ENCODE data around the gene SCAPER.
"Not testable (repeated sequence)": the region's sequence is repeated elsewhere in the genome, so short reads cannot be mapped to it uniquely, and the experiment has no call there.

Gene SCAPER

DNA sequence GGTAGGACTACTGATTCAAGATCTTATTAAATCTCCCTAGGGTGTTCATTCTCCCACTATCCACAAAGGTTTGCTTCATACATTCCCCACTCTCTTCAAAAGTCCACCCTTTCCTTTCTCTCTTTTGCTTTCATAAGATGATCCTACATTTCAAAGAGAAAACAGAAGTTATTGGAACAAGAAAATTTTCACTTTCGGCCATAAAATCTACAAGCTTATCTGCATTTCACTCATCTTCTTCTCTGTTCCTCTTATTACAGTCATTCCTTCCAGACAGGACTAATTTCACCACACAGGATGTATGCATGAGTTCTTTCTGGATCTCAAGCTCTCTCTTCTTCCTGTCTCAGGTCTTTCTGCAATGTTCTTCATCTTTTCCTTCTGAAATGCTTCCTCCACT lies 329.9 kb downstream of the SCAPER start:
- no peak for DNase-seq (ENCODE audit: low spot score)

DNA sequence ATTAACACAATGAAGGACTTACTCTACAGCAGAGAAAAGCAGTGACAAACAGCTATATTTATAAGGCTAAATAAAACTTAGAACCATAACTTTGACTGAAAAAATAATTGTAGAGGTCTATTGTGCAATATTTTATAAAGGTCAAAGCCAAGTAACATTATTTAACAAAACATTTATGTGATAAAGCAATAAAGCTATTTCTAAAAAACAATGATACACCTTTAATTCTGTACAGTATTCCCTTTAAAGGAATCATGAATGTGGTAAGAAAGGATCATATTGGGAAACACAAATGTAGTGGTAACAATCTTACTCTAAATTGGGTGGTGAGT lies 332.2 kb downstream of the SCAPER start:
- DNase-seq (ENCODE audit: low spot score), result no peak

- no peak for DNase-seq (ENCODE audit: low spot score)
Measured at GRCh38 chr15:76566276-76566675, 338.9 kb downstream of the SCAPER start.

- no peak for DNase-seq (ENCODE audit: low spot score)
Measured at GRCh38 chr15:76565366-76565765, 339.8 kb downstream of the SCAPER start.

DNA sequence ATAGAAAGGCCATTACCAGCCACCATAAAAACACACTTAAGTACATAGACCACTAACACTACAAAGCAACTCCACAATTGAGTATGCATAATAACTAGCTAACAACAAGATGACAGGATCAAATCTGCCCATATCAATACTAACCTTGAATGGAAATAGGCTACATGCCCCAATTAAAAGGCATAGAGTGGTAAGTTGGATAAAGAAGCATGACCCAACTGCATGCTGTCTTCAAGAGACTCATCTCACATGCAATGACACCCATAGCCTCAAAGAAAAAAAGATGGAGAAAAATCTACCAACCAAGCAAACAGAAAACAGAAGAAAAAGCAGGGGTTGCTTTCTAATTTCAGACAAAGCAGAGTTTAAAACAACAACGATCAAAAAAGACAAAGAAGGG lies 349.9 kb downstream of the SCAPER start:
- no peak for DNase-seq (ENCODE audit: low spot score)

- DNase-seq (ENCODE audit: low spot score), result peak; percentile 0
Measured at GRCh38 chr15:76553564-76553963, 351.6 kb downstream of the SCAPER start.

- DNase-seq (ENCODE audit: low spot score), result no peak
Measured at GRCh38 chr15:76553102-76553501, 352.0 kb downstream of the SCAPER start.

- no peak for DNase-seq (ENCODE audit: low spot score)
Measured at GRCh38 chr15:76546805-76547204, 358.3 kb downstream of the SCAPER start.

DNA sequence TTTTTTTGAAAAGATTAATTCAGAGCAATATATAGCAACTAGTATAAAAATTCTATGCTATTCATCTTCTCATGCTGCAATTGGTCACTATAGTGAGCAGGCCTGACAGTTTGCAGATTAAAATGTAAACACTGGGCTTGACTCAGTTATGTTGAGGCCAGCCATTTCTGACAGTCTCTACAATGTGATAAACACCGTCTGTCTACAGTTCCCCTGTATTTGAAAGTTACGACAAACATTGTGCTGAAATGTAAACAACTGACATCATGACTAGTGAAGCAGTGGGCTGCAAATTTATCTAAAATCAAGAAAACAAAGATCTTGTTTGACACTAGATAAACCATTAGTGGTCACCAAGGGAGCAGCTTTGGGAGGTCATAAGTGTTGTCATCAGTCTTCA lies 371.1 kb downstream of the SCAPER start:
- no peak for DNase-seq (ENCODE audit: low spot score)

DNA sequence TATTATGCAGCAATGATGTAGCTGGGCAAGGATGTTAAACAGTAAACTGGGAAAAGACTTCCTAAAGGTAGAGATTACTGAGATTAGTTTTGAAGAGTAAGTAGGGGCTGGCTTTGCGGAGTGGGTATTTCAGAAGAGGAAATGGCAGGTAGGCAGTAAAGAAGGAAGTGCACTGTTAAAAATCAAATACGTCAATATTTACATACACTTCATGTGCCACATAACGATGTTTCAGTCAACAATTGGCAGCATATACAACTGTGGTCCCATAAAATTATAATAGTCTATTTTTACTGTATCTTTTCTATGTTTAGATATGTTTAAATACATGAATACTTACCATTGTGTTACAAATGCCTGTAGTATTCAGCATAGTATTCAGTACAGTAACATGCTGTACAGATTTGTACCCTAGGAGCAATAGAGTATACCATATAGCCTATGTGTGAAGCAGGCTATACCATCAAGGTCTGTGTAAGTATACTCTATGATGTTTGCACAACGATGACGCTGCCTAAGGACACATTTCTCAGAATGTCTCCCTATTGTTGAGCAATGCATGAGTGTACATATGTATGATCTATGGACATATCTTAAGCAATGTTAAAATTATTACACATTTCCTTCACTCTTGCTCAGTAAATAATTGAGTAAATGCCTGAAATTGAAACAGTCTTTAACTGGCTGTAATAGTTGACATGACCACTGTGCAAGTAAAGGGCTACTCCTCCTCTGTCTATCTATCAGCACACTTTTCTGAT lies 371.9 kb downstream of the SCAPER start:
- DNase-seq (ENCODE audit: low spot score), result no peak

- no peak for DNase-seq (ENCODE audit: low spot score)
Measured at GRCh38 chr15:76529911-76530310, 375.2 kb downstream of the SCAPER start.

- no peak for DNase-seq (ENCODE audit: low spot score)
Measured at GRCh38 chr15:76526111-76526510, 379.0 kb downstream of the SCAPER start.

DNA sequence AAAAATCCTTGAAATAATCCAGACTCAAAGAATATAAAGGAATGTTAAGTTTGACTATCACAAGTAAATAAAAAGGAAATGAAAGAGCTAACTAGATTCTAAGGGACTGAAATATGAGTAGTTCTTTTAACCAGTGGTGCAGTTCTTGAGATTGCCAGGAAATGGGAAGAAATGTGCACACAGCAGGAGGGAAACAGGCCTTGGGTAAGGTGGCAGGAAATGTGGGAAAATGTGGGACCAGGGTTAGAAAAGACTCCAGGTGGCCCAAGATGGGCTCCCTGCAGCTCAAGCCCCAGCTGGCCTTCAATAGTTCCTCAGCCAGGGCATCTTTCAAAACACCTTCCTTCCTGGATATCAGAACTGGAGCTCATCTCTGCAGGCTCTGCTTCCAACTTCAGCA lies 387.2 kb downstream of the SCAPER start:
- no peak for DNase-seq (ENCODE audit: low spot score)

DNA sequence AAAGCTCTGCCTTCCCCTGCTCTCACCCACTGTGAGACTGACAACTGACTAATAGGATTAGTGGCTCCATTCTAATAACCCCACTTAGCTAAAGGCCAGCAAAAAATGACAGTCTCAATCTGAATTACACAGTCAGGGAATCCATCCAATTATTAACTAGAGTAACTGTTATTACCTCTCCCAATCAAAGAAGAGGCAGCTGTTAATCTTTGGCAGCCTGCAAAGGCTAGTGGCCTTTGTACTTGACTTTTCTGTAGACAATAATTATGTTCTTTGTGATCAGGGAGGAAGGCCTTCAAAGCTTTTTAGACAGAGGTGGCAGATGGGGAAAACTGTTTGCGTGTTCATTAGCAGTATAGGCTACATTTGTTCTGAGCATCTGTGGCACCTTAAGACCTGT lies 390.9 kb downstream of the SCAPER start:
- no peak for DNase-seq (ENCODE audit: low spot score)

- DNase-seq (ENCODE audit: low spot score), result no peak
Measured at GRCh38 chr15:76512971-76513370, 392.2 kb downstream of the SCAPER start.

GRCh38 chr15:76510663-76511062 lies 394.5 kb downstream of the SCAPER start:
- not testable (repeated sequence) for DNase-seq (ENCODE audit: low spot score)

DNA sequence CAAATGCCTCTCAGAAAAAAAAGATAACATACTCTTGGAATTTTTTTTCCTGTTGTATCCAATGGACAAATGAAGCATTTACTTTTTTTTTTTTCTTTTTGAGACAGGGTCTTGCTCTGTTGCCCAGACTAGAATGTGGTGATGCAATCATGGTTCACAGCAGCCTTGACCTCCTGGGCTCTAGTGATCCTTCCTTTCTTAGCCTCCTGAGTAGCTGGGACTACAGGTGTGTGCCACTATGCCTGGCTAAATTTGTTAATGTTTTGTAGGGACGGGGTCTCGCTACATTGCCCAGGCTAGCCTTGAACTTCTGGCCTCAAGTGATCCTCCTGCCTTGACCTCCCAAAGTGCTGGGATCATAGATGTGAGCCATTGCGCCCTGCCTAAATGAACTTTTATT lies 401.3 kb downstream of the SCAPER start:
- no peak for DNase-seq (ENCODE audit: low spot score)

- no peak for DNase-seq (ENCODE audit: low spot score)
Measured at GRCh38 chr15:76503121-76503520, 402.0 kb downstream of the SCAPER start.

- no peak for DNase-seq (ENCODE audit: low spot score)
Measured at GRCh38 chr15:76502678-76503077, 402.5 kb downstream of the SCAPER start.

DNA sequence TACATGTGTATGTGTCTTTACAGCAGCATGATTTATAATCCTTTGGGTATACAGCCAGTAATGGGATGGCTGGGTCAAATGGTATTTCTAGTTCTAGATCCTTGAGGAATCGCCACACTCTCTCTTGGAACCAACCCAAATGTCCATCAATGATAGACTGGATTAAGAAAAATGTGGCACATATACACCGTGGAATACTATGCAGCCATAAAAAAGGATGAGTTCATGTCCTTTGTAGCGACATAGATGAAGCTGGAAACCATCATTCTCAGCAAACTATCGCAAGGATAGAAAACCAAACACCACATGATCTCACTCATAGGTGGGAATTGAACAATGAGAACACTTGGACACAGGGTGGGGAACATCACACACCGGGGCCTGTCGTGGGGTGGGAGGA lies 403.0 kb downstream of the SCAPER start:
- DNase-seq (ENCODE audit: low spot score), result not testable (repeated sequence)

GRCh38 chr15:76501726-76502125 lies 403.4 kb downstream of the SCAPER start:
- DNase-seq (ENCODE audit: low spot score), result no peak

GRCh38 chr15:76501011-76501410 lies 404.1 kb downstream of the SCAPER start:
- no peak for DNase-seq (ENCODE audit: low spot score)

- DNase-seq (ENCODE audit: low spot score), result no peak
Measured at GRCh38 chr15:76495487-76495886, 409.7 kb downstream of the SCAPER start.

GRCh38 chr15:76492538-76492937 lies 412.6 kb downstream of the SCAPER start:
- DNase-seq (ENCODE audit: low spot score), result no peak

- DNase-seq (ENCODE audit: low spot score), result no peak
Measured at GRCh38 chr15:76483752-76484151, 421.4 kb downstream of the SCAPER start.
